Fibroblast of mammary gland (primary cell): ENCODE data around the gene PDE4B.

ENCODE experiments used
- DNase-seq: peaks from one replicate; pipeline ENCODE4 v3.0.0-alpha.2; 2010; ENCODE audit warnings: low read depth
- H3K4me3 ChIP-seq: 2 replicates; pipeline ENCODE4 v1.5.1; 2011; ENCODE audit warnings: low read depth, mild to moderate bottlenecking, low read length, moderate library complexity; ENCODE audit not compliant: control insufficient read depth
- TF ChIP-seq, protein P1 (sequence below): conservative IDR thresholded peaks from 2 replicates; pipeline ENCODE4 v1.5.1; 2011; ENCODE audit warnings: low read depth, low read length, inconsistent platforms; ENCODE audit not compliant: control insufficient read depth, insufficient read depth

The PDE4B gene

DNA sequence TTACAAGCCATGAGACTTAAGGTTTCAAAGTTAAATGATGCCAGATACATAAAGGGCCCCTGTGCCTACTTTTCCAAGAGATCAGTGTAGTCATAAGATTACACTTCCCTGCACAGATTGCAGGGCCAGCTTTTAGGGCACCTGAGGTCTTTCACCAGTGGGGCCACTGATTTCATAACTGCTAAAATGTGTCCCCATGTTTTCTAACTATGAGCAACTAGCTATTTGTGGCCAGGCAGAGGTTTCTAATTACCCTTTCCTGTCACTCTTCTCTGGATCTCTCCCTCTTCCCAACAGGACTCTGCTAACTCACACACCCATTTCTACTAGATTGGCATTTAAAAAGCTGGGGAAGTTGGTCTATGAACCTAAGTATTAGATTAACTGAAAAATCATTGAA lies 534.2 kb downstream of the PDE4B start:
- no peak overlapping the region for H3K4me3 ChIP-seq
- no peak for DNase-seq
- TF ChIP-seq, protein P1, sequence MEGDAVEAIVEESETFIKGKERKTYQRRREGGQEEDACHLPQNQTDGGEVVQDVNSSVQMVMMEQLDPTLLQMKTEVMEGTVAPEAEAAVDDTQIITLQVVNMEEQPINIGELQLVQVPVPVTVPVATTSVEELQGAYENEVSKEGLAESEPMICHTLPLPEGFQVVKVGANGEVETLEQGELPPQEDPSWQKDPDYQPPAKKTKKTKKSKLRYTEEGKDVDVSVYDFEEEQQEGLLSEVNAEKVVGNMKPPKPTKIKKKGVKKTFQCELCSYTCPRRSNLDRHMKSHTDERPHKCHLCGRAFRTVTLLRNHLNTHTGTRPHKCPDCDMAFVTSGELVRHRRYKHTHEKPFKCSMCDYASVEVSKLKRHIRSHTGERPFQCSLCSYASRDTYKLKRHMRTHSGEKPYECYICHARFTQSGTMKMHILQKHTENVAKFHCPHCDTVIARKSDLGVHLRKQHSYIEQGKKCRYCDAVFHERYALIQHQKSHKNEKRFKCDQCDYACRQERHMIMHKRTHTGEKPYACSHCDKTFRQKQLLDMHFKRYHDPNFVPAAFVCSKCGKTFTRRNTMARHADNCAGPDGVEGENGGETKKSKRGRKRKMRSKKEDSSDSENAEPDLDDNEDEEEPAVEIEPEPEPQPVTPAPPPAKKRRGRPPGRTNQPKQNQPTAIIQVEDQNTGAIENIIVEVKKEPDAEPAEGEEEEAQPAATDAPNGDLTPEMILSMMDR: no peak

DNA sequence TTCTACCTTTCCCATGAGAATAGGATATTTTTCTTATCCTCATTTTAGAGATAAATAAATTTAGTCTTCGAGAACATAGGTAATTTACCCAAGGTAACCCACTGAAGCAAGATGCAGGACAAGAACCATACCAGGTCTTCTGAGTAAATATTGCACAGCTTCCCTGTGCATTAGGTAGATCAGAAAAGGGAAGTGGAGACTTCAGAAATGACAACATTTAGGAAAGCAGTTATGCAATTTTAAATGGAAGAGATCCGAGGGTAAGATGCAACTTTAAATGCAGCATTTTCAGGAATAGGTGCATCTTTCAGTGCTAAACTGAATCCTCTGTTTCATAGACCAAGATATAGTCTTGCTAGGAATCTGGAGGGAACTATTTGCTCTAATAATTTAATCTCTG lies 534.9 kb downstream of the PDE4B start:
- DNase-seq: no peak
- TF ChIP-seq, protein P1: no peak
- no peak overlapping the region for H3K4me3 ChIP-seq

DNA sequence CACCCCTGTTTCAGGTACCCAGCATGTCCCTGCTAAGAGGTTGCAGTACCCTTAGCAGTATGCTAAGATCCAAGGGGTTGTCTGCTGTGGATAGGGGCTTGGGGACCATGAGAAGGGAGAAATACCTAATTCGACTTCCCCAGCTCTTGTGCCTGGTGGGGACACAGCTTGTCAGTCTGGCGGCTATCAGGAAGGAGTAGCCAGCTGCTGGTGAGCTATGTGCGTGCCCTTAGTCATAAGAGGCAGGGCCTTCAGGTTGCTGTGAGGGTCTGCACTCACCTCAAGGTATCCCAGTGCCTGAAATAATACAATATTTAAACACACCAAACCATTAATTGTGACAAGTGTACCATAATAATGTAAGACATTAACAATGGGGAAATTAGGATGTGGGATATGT lies 536.2 kb downstream of the PDE4B start:
- TF ChIP-seq, protein P1: no peak
- DNase-seq: no peak
- H3K4me3 ChIP-seq: no peak overlapping the region

DNA sequence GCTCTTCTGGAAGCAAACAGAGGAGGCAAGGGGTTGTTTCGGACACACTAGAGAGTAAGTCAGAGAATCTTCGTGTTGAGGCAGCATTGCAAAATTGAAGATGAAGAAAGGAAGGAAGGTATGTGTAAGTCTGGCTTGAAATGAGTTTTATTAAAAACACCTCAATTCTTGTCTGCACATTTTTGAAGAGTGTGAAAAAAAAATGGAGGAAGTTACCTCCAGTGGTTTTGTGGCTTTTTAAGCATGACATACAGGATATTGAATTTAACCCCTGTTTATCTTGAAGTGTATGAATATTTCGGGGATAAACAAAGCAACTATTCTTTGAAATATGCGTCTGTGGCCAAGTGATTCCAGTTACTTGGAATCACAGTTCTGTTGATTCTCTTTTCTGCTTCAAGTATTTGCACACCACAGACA lies 538.0 kb downstream of the PDE4B start:
- no peak for DNase-seq
- no peak overlapping the region for H3K4me3 ChIP-seq
- TF ChIP-seq, protein P1: no peak

DNA sequence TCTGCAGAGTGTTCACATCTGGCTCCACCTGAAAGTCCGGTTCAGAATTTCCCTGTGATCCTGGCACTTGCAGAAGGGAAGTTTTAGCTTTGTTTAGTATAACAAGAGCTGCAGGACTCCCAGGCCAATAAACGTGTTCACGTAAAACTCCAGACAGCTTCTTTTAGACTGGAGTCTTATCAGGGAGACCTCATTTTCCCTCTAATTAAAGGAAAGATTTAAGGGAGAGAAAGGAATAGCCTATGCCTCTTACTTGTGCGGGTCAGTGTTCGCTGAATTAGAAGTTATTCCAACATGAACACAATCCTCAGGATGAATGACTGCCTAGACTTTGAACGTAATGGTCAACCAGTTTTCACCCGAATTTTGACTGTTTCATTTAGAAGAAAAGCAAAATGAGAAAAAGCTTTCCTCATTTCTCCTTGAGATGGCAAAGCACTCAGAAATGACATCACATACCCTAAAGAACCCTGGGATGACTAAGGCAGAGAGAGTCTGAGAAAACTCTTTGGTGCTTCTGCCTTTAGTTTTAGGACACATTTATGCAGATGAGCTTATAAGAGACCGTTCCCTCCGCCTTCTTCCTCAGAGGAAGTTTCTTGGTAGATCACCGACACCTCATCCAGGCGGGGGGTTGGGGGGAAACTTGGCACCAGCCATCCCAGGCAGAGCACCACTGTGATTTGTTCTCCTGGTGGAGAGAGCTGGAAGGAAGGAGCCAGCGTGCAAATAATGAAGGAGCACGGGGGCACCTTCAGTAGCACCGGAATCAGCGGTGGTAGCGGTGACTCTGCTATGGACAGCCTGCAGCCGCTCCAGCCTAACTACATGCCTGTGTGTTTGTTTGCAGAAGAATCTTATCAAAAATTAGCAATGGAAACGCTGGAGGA lies 539.2 kb downstream of the PDE4B start:
- peak; percentile 78 for DNase-seq
- H3K4me3 ChIP-seq: peak overlapping the region; percentile 44
- TF ChIP-seq, protein P1: peak; percentile 24

DNA sequence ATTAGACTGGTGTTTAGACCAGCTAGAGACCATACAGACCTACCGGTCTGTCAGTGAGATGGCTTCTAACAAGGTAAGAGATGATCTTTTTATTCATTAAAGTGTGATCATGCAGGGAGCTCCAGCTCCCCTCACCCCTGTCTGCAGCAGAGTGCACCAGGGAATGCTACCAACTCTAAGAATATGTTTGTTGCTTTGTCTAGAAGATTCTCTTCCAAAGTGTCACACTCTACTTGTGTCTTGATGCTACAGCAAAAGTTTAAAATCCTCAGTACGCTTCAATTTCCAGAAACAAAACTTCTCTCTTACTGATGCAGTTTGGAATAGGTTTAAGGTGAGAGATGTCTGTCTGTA lies 539.8 kb downstream of the PDE4B start:
- H3K4me3 ChIP-seq: peak overlapping the region; percentile 44
- TF ChIP-seq, protein P1: no peak
- no peak for DNase-seq
